Hepatic stellate cell (primary cell): ENCODE data around the gene CTR9.

ENCODE experiments used
- DNase-seq: peaks from one replicate; pipeline ENCODE4 v3.0.0; 2011; ENCODE audit warnings: low spot score

The CTR9 gene

DNA sequence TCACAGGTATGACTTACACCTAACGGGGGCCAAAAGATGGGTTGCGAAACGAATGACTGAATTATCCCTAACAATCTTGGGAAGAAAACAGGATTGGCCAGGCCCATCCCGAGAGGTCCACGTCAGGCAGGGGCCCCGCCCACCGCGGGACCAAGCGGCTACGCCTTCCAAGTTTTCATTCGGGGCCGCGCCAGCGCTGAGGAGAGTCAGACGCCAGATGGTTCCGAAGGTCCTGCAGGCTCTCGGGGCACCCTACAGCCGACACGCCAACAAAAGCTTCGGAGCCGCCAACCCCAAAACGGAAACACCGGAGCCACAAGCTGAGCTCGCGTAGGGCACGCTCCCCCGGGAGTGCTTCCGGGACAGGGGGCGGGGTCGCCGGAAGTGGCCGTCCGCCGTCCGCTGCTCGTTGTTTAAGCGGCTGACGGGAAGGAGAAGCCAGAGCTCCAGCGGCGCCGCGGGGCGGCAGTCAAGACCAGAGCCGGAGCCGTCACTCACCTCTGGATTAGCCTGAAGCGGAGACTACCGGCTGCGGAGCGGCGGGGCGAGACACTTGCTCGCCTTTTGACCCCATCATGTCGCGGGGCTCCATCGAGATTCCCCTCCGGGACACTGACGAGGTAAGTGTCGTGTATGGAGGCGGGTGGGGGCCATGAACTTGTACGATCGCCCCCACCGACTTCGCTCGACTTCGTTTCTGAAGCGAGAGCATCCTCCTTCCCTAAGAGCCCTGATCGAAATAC, at the start of gene CTR9:
Gene CTR9 (plus strand): TSS at position 409 of the 743 bp plus-strand sequence. CDS start 167 bp downstream, at position 576.
- peak; percentile 79 for DNase-seq

GRCh38 chr11:10701982-10702381, 49.1 kb upstream of the CTR9 start:
- DNase-seq = no peak

GRCh38 chr11:10708131-10708530, 42.9 kb upstream of the CTR9 start:
- no peak for DNase-seq

DNA sequence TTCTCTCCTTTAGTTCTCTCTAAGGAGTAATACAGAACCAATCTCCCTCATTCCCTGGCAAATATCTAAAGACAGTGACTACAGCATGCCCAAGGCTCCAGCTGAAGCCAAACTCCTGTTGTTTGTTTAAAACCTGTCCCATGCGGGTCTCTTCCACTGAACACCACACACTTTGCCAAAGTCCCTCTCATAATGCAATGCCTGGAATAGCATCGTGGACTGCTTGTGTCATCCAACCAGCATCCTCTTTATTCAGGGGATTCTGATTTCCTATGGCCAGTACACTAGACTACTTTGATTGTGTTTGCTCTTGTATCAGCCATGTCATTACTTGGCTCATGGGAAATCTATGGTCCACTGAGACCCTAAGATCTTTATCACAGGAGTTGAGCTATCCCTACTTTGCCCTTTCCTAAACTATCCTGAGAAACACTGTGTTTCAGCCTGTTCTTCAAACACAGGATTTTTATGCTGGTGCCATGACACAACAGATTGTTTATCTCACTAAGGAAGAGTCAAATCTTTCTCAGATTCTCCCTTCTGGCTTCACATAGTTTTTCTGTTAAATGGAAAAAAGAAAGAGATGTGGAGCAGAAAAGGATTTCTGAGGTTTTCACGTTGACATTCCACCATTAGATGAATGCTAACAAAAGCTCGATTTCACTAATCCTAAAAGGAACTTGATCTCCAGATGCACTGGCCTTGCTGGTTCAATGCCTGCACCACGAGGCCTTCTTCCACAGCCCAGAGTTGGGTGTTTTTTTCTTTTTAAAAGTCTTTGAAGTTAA, 41.6 kb upstream of the CTR9 start:
- no peak for DNase-seq

DNA sequence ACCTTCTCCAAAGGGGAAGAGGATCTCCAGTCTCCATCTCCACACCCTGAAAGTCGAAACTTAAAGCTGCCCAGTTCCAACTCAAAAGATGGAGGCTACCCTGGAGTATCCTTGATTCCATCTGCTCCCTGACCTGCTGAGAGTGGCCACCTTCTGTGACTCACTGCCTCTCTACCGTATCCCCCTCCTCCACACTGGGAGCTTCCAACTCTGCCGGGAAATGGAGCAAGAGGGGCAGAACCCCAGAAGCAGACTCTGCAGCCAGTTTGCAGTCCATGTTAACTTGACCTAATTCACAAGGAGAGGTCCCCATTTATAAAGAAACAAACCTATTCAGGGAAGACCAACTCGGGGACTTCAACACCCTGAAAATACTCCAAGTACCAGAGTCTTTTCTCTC, 35.5 kb upstream of the CTR9 start:
- no peak for DNase-seq

DNA sequence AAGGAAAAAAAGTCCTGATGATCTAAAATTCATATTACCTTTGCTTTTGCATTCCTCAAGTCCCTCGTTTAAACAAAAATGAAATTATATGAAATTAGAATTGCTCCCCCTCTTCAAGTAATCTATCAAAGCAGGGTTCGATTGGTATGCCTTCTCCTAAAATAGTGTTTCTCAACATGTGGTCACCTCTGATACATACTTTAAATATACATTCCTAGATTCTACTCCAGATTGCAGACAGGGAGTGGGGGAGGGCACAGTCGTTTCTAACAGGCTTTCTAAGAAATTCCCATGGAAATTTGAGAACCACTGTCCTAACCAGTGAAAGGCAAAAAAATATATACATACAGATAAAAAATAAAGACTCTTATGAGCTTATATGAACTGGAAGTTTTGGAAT, 34.9 kb upstream of the CTR9 start:
- peak; percentile 53 for DNase-seq

DNA sequence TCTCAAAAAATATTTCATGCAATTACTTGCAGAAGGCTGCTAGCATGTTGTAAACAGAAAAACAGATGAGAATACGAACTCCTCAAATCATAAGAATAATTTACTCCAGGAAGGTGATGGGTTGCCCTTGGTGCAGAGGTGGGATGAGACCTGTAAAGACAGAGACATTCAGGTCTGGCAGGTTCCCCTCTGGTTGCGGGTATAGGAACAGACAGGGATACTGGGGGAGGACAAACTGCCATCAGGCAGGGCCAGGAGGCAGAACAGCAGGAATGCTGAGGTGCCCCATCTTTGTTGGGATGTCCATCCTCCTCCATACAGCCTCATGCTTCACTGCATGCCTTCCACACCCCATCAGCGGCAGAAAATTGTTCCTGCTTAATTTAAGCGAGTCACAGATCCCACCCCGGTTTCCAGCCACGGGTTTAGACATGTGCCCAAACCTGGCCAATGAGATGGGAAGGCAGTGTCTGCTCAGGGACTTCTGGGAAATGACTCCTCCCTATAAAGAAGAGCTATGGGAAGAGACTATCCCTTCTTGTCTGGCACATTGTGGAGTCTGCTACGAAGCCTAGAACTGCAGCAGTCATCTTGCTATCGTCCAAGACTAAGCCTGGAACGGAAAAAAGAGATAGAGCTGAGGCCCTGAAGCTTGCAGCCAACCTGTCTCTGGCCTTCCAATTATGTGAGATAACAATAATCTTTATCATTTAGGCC, 34.3 kb upstream of the CTR9 start:
- no peak for DNase-seq

- no peak for DNase-seq
These were observed 31.4 kb upstream of the CTR9 start for GRCh38 chr11:10719616-10720015.

DNA sequence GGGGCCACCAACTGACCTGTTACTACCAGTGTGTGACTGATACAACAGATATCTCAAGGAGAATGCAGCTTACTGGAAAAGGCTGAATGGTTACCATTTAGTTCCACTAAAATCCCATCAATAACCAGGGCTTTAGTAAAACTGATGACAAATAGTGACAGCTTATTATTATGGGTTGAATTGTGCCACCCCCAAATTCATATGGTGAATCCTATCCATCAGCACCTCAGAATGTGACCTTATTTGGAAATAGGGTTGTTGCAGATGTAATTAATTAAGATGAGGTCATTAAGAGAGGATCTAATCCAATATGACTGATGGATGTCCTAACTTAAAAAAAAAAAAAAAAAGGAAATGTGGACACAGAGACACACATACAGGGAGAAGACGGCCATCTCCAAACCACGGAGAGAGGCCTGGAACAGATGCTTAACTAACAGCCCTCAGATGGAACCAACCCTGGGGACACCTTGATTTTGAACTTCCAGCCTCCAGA, 30.1 kb upstream of the CTR9 start:
- no peak for DNase-seq

- no peak for DNase-seq
These were observed 28.7 kb upstream of the CTR9 start for GRCh38 chr11:10722307-10722706.

DNA sequence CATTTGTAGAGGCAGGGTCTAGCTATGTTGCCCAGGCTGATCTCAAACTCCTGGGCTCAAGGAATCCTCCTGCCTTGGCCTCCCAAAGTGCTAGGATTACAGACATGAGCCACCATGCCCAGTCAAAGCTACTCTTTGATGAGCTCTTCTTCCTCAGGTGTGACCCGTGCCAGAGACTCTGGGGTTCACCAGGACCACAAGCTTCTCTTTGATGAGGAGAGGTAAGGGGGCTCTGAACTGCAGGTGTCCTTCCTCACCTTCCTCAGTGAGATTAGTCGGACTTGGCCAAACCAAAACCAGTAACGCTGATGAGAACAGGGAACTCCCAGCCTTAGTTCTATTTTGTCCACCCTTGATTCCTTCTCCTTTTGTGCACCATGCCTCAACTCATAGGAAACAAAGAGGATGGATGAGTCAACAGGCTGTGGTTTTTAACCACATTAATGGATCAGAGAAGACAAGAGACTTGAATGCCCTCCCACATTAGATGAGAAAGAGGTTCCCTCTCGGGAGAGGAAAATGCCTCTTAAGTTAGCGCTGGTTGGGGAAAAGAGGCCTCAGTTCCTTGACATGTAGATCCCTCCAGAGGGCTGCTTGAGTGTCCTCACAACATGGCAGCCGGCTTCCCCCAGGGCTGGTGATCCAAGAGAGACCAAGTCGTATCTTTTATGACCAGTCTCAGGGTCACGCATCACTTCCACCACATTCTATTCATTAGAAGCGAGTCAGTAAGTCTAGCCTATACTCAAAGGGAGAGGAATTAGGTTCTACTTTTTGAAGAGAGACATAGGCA, 25.7 kb upstream of the CTR9 start:
- DNase-seq = peak; percentile 50

GRCh38 chr11:10725907-10726253, 25.2 kb upstream of the CTR9 start:
- no peak for DNase-seq

GRCh38 chr11:10727146-10727851, 23.7 kb upstream of the CTR9 start:
- DNase-seq = no peak

GRCh38 chr11:10728154-10728553, 22.9 kb upstream of the CTR9 start:
- DNase-seq = no peak

GRCh38 chr11:10728789-10729472, 22.1 kb upstream of the CTR9 start:
- no peak for DNase-seq

GRCh38 chr11:10730151-10730550, 20.9 kb upstream of the CTR9 start:
- no peak for DNase-seq

DNA sequence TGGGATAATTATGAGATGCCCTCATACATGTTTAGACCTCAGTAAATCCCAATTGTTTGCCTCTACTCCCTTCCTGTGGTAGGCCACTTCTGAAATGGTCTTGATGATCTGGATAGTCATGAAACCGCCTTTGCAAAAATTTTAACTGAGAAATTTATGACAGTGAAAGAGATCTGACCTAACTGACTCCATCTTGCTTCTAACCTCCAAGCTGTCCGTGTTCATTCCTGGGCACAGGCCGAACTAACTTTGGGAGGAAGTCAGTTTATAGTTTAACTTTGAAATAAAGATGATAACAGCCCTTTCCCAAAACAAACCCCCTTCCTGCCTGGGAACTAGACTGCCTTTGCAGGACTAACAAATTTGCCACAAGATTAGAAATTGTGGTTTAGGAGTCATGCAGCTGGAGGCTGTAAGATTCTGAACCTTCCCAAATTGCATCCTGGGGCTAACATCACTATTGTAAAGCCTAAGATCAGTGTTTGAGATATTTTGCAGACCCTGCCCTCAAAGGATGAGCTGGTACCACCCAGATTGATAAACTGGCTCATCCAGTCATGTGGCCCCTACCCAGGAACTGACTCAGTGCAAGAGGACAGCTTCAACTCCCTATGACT, 19.9 kb upstream of the CTR9 start:
- DNase-seq = no peak

DNA sequence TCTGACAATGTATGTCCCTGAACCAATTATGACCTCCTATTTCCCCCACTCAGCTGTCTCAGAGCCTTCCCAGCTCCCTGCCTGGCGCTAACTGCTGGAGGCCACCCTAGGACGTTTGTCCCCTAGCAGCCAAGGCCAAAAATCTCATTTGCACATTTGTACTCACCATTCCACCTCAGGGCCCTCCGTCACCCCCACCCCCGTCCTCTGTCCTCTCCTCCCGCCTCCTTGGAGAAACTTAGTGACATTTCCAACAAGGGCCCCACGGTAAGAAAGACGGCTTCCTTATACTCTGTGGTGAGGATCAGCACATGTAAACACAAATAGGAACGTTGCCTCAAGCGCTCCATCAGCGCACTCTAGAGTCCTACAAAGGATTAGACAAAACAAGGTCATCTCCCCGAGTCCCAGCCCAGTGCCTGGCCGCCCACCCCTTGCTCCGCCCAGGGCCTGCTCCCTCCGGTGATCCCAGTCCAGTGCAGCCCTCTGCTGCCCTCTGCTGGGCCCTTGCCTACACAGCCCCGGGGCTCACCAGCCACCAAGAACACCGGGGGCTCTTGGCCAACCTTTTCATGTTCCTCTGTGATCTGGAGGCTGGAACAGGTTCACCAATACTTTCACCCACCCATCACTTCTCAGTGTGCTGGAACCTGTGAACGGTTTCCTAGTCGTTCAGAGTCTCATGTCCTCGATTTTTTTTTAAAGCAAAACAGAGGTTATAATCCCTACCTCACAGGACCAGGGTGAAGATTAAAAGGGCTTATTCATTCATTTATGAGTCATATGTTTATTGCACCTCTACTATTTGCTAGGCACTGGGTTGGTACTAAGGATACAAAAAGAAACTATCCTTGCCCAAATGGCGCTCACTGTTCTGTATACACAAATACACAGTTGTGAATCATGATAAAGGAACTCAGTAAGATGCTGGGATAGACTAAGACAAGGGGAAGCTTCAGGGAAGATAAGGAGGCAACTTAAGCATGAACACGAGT, 15.3 kb upstream of the CTR9 start:
- DNase-seq = peak; percentile 93
